ENCODE measurements around the gene PLPP4.

- TF ChIP-seq CTCF (IDR thresholded peaks at IDR 0.05; ENCODE audit: low read depth, low read length) (no peak), POLR2A (IDR thresholded peaks at IDR 0.05; ENCODE audit: extremely low read depth, insufficient read length) (no peak)
Observed at GRCh38 chr10:120571266-120571665, 114.2 kb downstream of the PLPP4 start.

All from NB4 (cell line).